AG04450 (cell line): ENCODE measurements around the gene ERCC2. TPM values are rescaled to one million over a fixed set of nuclear protein-coding genes. Genes with fewer than 3 reads are reported as not detected.

Source experiments
- CTCF ChIA-PET: fragments of 300-600, 350-600 bp; formaldehyde crosslinking; extraction: SDS; loops from one replicate; lab custom pipeline; 2022; ENCODE audit warnings: antibody characterized with exemption, inconsistent platforms; lab: Charles Lee
- POLR2A ChIA-PET: fragments of 350-600 bp; formaldehyde crosslinking; extraction: SDS; loops from one replicate; lab custom pipeline; 2021; ENCODE audit warnings: antibody characterized with exemption, inconsistent platforms; lab: Yijun Ruan, JAX
- DNase-seq: peaks from one replicate; pipeline ENCODE4 v3.0.0-alpha.2; 2011; ENCODE audit warnings: low read depth, low spot score
- H3K27ac ChIP-seq: one replicate; pipeline ENCODE4 v1.5.1; 2012; ENCODE audit warnings: low read depth, low read length, control low read depth
- H3K27me3 ChIP-seq: one replicate; pipeline ENCODE4 v1.6.0; 2012; ENCODE audit warnings: low read length; ENCODE audit not compliant: control insufficient read depth, insufficient read depth
- H3K4me3 ChIP-seq: 2 replicates; pipeline ENCODE4 v1.5.1; 2011; ENCODE audit warnings: mild to moderate bottlenecking, low read depth, low read length, control low read depth
- H3K9me3 ChIP-seq: 2 replicates; pipeline ENCODE4 v1.5.1; 2012; ENCODE audit warnings: low read length; ENCODE audit not compliant: control insufficient read depth, insufficient read depth
- CTCF ChIP-seq: IDR thresholded peaks from 2 replicates; pipeline ENCODE4 v1.5.1; 2011; ENCODE audit warnings: low read depth, low read length, control low read depth, inconsistent platforms
- polyA plus RNA-seq: library from polyadenylated mRNA; depleted of rRNA; stranded (reverse); fragments of >200 nt; gene quantifications from 2 replicates; pipeline ENCODE4 v1.2.3, GENCODE V29; 2011

ERCC2 gene
- polyA plus RNA-seq, 1 experiment = 51.4 TPM

- H3K4me3 ChIP-seq = peak within 1 kb of the TSS; percentile 86
- peak within 1 kb of the TSS; percentile 89 for H3K27ac ChIP-seq
- H3K9me3 ChIP-seq = no peaks in the 10 kb centered on the region; the same call in 1 of the 2 replicates
- no peak for TF ChIP-seq CTCF
- no peak for DNase-seq
- POLR2A ChIA-PET = interaction anchor here (0.6 kb wide), 1 partner anchor 9 kb away, joined by 3 read pairs; no protein-coding TSS in a partner anchor
- CTCF ChIA-PET = interaction anchor here (1.0 to 2.6 kb wide), 4 partner anchors 34 to 81 kb away, joined by 3 to 12 read pairs (median 3); no protein-coding TSS in a partner anchor
- H3K27me3 ChIP-seq = no peaks in the 10 kb centered on the region
Observed at GRCh38 chr19:45404557-45405434, 34.4 kb upstream of the ERCC2 start, which contains the start of gene PPP1R13L. TSS of gene PPP1R13L (minus strand) at chr19:45405069. CDS start at chr19:45398318, 6,751 bp downstream.

GRCh38 chr19:45403781-45404556 is 33.6 kb upstream of the ERCC2 start:
- Histone ChIP-seq H3K9me3 (no peaks in the 10 kb centered on the region; the same call in 1 of the 2 replicates), H3K27ac (no peak overlapping the region), H3K4me3 (peak overlapping the region; percentile 86), H3K27me3 (no peaks in the 10 kb centered on the region)
- CTCF ChIA-PET = interaction anchor here (1.0 to 2.6 kb wide), 4 partner anchors 35 to 82 kb away, joined by 3 to 12 read pairs (median 3); no protein-coding TSS in a partner anchor
- POLR2A ChIA-PET = interaction anchor here (0.6 to 0.7 kb wide), 2 partner anchors 10 to 31 kb away, joined by 3 read pairs; no protein-coding TSS in a partner anchor
- peak; percentile 59 for TF ChIP-seq CTCF
- DNase-seq = no peak

GRCh38 chr19:45403272-45403671 is 32.9 kb upstream of the ERCC2 start:
- no peak overlapping the region for H3K27ac ChIP-seq
- no peaks in the 10 kb centered on the region for H3K27me3 ChIP-seq
- H3K9me3 ChIP-seq = no peaks in the 10 kb centered on the region; the same call in 1 of the 2 replicates
- H3K4me3 ChIP-seq = no peak overlapping the region
- no peak for DNase-seq
- POLR2A ChIA-PET = interaction anchor here (0.7 kb wide), 1 partner anchor 30 kb away, joined by 3 read pairs; no protein-coding TSS in a partner anchor
- TF ChIP-seq CTCF = no peak
- CTCF ChIA-PET = interaction anchor here (1.0 to 2.6 kb wide), 4 partner anchors 36 to 82 kb away, joined by 3 to 12 read pairs (median 4); no protein-coding TSS in a partner anchor

- Histone ChIP-seq H3K4me3 (no peak overlapping the region), H3K27me3 (no peaks in the 10 kb centered on the region), H3K9me3 (no peaks in the 10 kb centered on the region; the same call in 1 of the 2 replicates), H3K27ac (no peak overlapping the region)
- CTCF ChIA-PET = interaction anchor here (0.5 to 2.6 kb wide), 5 partner anchors 9 to 83 kb away, joined by 3 to 12 read pairs (median 4); no protein-coding TSS in a partner anchor
- TF ChIP-seq CTCF = peak; percentile 39
- POLR2A ChIA-PET = no interaction called here
- no peak for DNase-seq
Observed at GRCh38 chr19:45402298-45403061, 32.1 kb upstream of the ERCC2 start.
